Lower leg skin (tissue), 4 donors: ENCODE data around the gene NDST1. TPM values are rescaled to one million over a fixed set of nuclear protein-coding genes. Genes with fewer than 3 reads are reported as not detected.

Experiments
- DNase-seq, 2 donors: peaks; one replicate each; pipeline ENCODE4 v3.0.0-alpha.2; 2019; ENCODE audit warnings: low spot score in 2 of 2
- H3K4me3 ChIP-seq: fragments of 200-600 bp; sonication (generic); 2 replicates; pipeline ENCODE4 v1.5.1; 2017; ENCODE audit warnings: mild to moderate bottlenecking, low read depth; ENCODE audit not compliant: poor library complexity, severe bottlenecking
- POLR2A ChIP-seq, 2 donors: fragments of 450-650 bp; IDR thresholded peaks; one replicate each; pipeline ENCODE4 v1.6.1; 2016 to 2017; ENCODE audit warnings: antibody characterized with exemption in 2 of 2, mild to moderate bottlenecking in 1 of 2, moderate library complexity in 1 of 2
- WGBS, 2 donors: methylation state at CpG; one replicate each; pipeline ENCODE4 v1.1.5; 2018; 5-methylcytosine and 5-hydroxymethylcytosine counted together
- intact Hi-C: fragments of 100-400 bp; cut with DNase I; formaldehyde crosslinking; loops from one replicate; pipeline ENCODE4 v1.15.0; 2023; ENCODE audit warnings: low total_unique reads
- total RNA-seq, 4 donors: library from RNA; depleted of rRNA; stranded (reverse); fragments of >200 nt; gene quantifications; one replicate each; pipeline ENCODE4 v1.1.0, GENCODE V29; 2016
- TF ChIP-seq, protein P1 (sequence below), 3 donors: fragments of 450-650 bp; IDR thresholded peaks; one replicate each; pipeline ENCODE4 v1.5.1; 2016; ENCODE audit warnings: antibody characterized with exemption in 3 of 3, mild to moderate bottlenecking in 3 of 3, moderate library complexity in 2 of 3

NDST1 gene
- total RNA-seq, 4 donors from 2014 or later: 62.9 to 127 (median 115) TPM

GRCh38 chr5:150600616-150601490, 92.9 kb downstream of the NDST1 start:
- no peak overlapping the region for H3K4me3 ChIP-seq
- 41 to 46% methylated on average over 24 to 25 of the region's 25 CpGs for WGBS, 2 donors
- no peak for TF ChIP-seq POLR2A (IDR thresholded peaks at IDR 0.05)
- TF ChIP-seq, protein P1, sequence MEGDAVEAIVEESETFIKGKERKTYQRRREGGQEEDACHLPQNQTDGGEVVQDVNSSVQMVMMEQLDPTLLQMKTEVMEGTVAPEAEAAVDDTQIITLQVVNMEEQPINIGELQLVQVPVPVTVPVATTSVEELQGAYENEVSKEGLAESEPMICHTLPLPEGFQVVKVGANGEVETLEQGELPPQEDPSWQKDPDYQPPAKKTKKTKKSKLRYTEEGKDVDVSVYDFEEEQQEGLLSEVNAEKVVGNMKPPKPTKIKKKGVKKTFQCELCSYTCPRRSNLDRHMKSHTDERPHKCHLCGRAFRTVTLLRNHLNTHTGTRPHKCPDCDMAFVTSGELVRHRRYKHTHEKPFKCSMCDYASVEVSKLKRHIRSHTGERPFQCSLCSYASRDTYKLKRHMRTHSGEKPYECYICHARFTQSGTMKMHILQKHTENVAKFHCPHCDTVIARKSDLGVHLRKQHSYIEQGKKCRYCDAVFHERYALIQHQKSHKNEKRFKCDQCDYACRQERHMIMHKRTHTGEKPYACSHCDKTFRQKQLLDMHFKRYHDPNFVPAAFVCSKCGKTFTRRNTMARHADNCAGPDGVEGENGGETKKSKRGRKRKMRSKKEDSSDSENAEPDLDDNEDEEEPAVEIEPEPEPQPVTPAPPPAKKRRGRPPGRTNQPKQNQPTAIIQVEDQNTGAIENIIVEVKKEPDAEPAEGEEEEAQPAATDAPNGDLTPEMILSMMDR (IDR thresholded peaks at IDR 0.05): no peak
- no peak for DNase-seq
- intact Hi-C loops: no loop called here

DNA sequence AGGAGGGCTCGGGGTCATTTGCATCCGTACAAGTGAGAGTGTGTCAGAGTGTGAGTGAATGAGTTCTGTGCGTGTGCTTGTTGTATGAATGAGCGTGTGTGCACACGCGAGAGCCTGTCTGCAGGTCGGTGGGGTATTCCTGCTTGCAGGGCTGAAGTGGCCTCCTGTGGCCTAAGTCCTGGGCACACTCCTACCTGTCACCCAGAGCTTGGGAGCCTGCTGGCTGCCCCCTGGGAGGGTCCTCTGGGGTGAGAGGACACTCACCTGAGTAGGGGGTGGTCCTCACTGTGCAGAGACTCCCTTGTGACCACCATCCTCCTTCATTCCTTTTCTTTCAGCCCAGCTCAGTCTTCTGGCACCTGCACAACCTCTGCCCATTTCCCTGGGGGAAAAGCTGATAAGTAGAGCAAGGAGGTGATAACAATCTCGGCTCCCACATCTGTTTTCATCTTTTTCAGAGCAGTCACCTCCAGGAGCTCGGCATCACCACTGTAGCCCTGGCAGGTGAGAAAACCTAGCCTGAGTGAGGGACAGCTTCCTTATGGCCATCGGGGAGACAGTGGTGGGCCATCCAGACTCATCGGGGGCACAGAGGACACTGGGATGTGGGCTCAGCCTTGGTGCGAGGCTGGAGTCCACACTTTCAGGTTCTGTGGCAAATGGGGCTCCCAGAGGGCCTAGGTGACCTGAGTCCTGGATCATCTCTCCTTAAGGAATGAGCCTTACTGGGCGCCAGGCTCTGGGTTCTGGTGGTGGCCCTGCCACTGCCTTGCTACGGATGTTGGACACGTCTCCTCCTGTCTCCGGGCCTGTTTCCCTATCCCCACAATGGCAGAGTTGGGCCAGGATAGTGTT, 93.8 kb downstream of the NDST1 start:
- 61 to 66% methylated on average over 15 to 16 of the region's 16 CpGs for WGBS, 2 donors
- DNase-seq: no peak
- intact Hi-C loops: no loop called here
- no peak overlapping the region for H3K4me3 ChIP-seq
- TF ChIP-seq, protein P1 (IDR thresholded peaks at IDR 0.05): no peak
- no peak for TF ChIP-seq POLR2A (IDR thresholded peaks at IDR 0.05)

GRCh38 chr5:150603052-150603451, 95.1 kb downstream of the NDST1 start:
- no peak for DNase-seq
- no peak overlapping the region for H3K4me3 ChIP-seq
- intact Hi-C loops: no loop called here
- WGBS, 2 donors: 86 to 93% methylated on average over 4 of the region's 4 CpGs
- TF ChIP-seq, protein P1 (IDR thresholded peaks at IDR 0.05): no peak
- no peak for TF ChIP-seq POLR2A (IDR thresholded peaks at IDR 0.05)

- TF ChIP-seq, protein P1 (IDR thresholded peaks at IDR 0.05): no peak
- TF ChIP-seq POLR2A (IDR thresholded peaks at IDR 0.05): no peak
- H3K4me3 ChIP-seq: no peak overlapping the region
- no peak for DNase-seq
- intact Hi-C loops: no loop called here
- 82 to 90% methylated on average over 3 of the region's 3 CpGs for WGBS, 2 donors
These were observed 95.6 kb downstream of the NDST1 start for GRCh38 chr5:150603491-150603890.

- H3K4me3 ChIP-seq: no peak overlapping the region
- no peak for DNase-seq
- TF ChIP-seq POLR2A (IDR thresholded peaks at IDR 0.05): no peak
- TF ChIP-seq, protein P1 (IDR thresholded peaks at IDR 0.05): no peak
- intact Hi-C loops: no loop called here
- WGBS, 2 donors: 86 to 97% methylated on average over 4 of the region's 4 CpGs
These were observed 96.1 kb downstream of the NDST1 start for GRCh38 chr5:150604010-150604409.
